Ovary (tissue), 1 donor: ENCODE results near the gene THAP4.

Experiments
- EP300 ChIP-seq: sonication (generic); formaldehyde crosslinking; IDR thresholded peaks from one replicate; pipeline ENCODE4 v1.6.1; 2017; ENCODE audit warnings: antibody characterized with exemption
- POLR2A ChIP-seq: fragments of 450-650 bp; IDR thresholded peaks from one replicate; pipeline ENCODE4 v1.6.1; 2017; ENCODE audit warnings: antibody characterized with exemption, mild to moderate bottlenecking, moderate library complexity

- TF ChIP-seq POLR2A: no peak
- TF ChIP-seq EP300: no peak
Observed at GRCh38 chr2:241592126-241592845, 44.7 kb downstream of the THAP4 start.
